Gastrocnemius medialis (tissue), 4 donors: ENCODE measurements around the gene ECE1. TPM values are rescaled to one million over a fixed set of nuclear protein-coding genes. Genes with fewer than 3 reads are reported as not detected.
A peak's percentile ranks its signal among the peaks of the same experiment; 100 is the strongest.

Source experiments
- ATAC-seq, 2 donors: fragments of 150-250 bp; one replicate each; pipeline ENCODE4 v1.9.1; 2016
- DNase-seq, 2 donors: peaks; one replicate each; pipeline ENCODE4 v3.0.0-alpha.2; 2019
- H3K27ac ChIP-seq, 4 donors: fragments of 200-600 bp; sonication (generic); 1 replicate in 1 of 4; 2 replicates in 3 of 4; pipeline ENCODE4 v1.5.1; 2016 to 2018; ENCODE audit warnings: mild to moderate bottlenecking in 2 of 4, moderate library complexity in 1 of 4
- H3K27me3 ChIP-seq, 3 donors: fragments of 200-600 bp; sonication (generic) in 2 of 3; 1 replicate in 1 of 3; 2 replicates in 2 of 3; pipeline versions ENCODE4 v1.5.1 to v1.6.0; 2016 to 2019; ENCODE audit warnings: mild to moderate bottlenecking in 1 of 3, moderate library complexity in 1 of 3
- H3K36me3 ChIP-seq, 2 donors: fragments of 200-600 bp; sonication (generic) in 1 of 2; one replicate each; pipeline ENCODE4 v1.5.1; 2017 to 2018
- H3K4me1 ChIP-seq, 2 donors: fragments of 200-600 bp; sonication (generic) in 1 of 2; one replicate each; pipeline ENCODE4 v1.5.1; 2016 to 2017; ENCODE audit warnings: mild to moderate bottlenecking in 2 of 2
- H3K4me3 ChIP-seq, 4 donors: fragments of 200-600 bp; sonication (generic) in 3 of 4; 1 replicate in 1 of 4; 2 replicates in 3 of 4; pipeline ENCODE4 v1.5.1; 2016 to 2019; ENCODE audit warnings: mild to moderate bottlenecking in 2 of 4
- H3K9me3 ChIP-seq, 3 donors: fragments of 200-600 bp; sonication (generic) in 2 of 3; 1 replicate in 1 of 3; 2 replicates in 2 of 3; pipeline ENCODE4 v1.5.1; 2016 to 2019
- POLR2A ChIP-seq, 2 donors: fragments of 450-650 bp; IDR thresholded peaks; one replicate each; pipeline ENCODE4 v1.6.1; 2017; ENCODE audit warnings: antibody characterized with exemption in 2 of 2, mild to moderate bottlenecking in 2 of 2, moderate library complexity in 2 of 2
- in situ Hi-C, 4 donors: fragments of 200-750 bp; cut with MboI; loops; one replicate each; pipeline versions ENCODE4 v1.15.0 to v1.8.0; 2017; ENCODE audit warnings: low sequenced_read_pairs in 4 of 4
- intact Hi-C: fragments of 100-400 bp; cut with DNase I; formaldehyde crosslinking; loops from one replicate; pipeline ENCODE4 v1.15.1; 2023; ENCODE audit warnings: low total_unique reads
- total RNA-seq, 4 donors: library from RNA; depleted of rRNA; stranded (reverse); fragments of >200 nt; gene quantifications; one replicate each; pipeline versions ENCODE4 v1.1.0 to v1.2.3, GENCODE V29; 2016
- TF ChIP-seq, protein P1 (sequence below), 5 experiments: fragments of 450-650 bp in 3 of 5; fragments of 200-600 bp in 2 of 5; sonication (generic) in 2 of 5; IDR thresholded peaks in 4 of 5; conservative IDR thresholded peaks in 1 of 5; 1 replicate in 4 of 5; 2 replicates in 1 of 5; pipeline ENCODE4 v1.5.1; 2016 to 2019; ENCODE audit warnings: antibody characterized with exemption in 5 of 5, mild to moderate bottlenecking in 3 of 5, moderate library complexity in 3 of 5

The ECE1 gene
- total RNA-seq, 4 donors from 2014 or later = 17.1 to 39.9 (median 26.7) TPM

DNA sequence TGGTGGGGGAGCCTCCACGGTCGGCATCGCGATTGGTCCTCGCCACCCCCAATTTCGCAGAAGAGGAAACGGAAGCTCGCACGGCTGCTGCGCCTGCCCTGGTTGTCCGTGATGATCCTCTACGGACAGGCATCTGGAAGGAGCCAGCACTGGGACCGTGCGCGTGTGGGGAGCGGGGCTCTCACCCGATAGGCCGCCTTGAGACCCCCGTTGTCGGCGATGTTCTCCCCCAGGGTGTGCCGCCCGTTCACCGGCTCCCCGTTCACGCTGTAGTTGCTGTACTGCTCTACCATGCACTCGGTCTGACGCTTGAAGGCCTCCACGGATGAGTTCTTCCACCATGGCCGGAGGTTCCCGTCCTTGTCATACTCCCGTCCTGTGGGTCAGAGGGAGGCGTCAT, 65.2 kb downstream of the ECE1 start:
- intact Hi-C loops (no loop called here), in situ Hi-C loops (loop anchor here in 1 of 4 donors (25.0 kb wide), 1 partner anchor 437 kb away; the partner anchor contains the start of gene RAP1GAP)
- peaks cover 0 to 35% of the 10 kb centered on the region in 2 donors for H3K36me3 ChIP-seq
- H3K4me3 ChIP-seq = no peak overlapping the region
- H3K9me3 ChIP-seq = no peaks in the 10 kb centered on the region
- no peak overlapping the region for H3K27ac ChIP-seq
- ATAC-seq (no peak), DNase-seq (no peak)
- H3K27me3 ChIP-seq = no peaks in the 10 kb centered on the region
- no peaks in the 10 kb centered on the region for H3K4me1 ChIP-seq
- TF ChIP-seq POLR2A (IDR thresholded peaks at IDR 0.05) = no peak
- TF ChIP-seq, protein P1, sequence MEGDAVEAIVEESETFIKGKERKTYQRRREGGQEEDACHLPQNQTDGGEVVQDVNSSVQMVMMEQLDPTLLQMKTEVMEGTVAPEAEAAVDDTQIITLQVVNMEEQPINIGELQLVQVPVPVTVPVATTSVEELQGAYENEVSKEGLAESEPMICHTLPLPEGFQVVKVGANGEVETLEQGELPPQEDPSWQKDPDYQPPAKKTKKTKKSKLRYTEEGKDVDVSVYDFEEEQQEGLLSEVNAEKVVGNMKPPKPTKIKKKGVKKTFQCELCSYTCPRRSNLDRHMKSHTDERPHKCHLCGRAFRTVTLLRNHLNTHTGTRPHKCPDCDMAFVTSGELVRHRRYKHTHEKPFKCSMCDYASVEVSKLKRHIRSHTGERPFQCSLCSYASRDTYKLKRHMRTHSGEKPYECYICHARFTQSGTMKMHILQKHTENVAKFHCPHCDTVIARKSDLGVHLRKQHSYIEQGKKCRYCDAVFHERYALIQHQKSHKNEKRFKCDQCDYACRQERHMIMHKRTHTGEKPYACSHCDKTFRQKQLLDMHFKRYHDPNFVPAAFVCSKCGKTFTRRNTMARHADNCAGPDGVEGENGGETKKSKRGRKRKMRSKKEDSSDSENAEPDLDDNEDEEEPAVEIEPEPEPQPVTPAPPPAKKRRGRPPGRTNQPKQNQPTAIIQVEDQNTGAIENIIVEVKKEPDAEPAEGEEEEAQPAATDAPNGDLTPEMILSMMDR (IDR thresholded peaks at IDR 0.05 in 4 of 5, conservative IDR thresholded peaks at IDR 0.05 in 1 of 5) = no peak

DNA sequence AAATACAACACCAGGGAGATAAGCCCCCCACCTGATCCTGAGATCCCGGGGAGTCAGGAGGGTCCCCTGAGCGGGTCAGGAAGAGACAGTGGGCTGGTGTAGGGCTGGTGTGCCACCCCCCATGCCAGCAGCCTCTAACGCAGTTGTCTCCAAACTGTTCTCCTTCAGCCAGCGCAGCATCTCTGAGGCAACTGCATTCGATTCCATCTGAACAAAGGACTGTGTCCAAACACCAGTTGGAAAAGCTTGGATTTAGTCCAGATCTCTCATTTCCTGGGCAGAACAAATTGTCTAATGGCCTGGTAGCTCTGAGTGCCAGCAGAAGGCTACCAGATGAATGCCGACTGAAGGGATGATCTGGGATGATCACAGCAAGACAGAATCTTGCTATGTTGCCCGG, 69.4 kb downstream of the ECE1 start:
- Histone ChIP-seq H3K4me3 (no peak overlapping the region), H3K9me3 (no peaks in the 10 kb centered on the region), H3K36me3 (peaks cover 0 to 42% of the 10 kb centered on the region in 2 donors), H3K27me3 (no peaks in the 10 kb centered on the region), H3K27ac (no peak overlapping the region), H3K4me1 (no peaks in the 10 kb centered on the region)
- in situ Hi-C loops (no loop called here), intact Hi-C loops (no loop called here)
- no peak for TF ChIP-seq POLR2A (IDR thresholded peaks at IDR 0.05)
- TF ChIP-seq, protein P1 (IDR thresholded peaks at IDR 0.05 in 4 of 5, conservative IDR thresholded peaks at IDR 0.05 in 1 of 5) = no peak
- ATAC-seq = no peak
- DNase-seq = no peak

DNA sequence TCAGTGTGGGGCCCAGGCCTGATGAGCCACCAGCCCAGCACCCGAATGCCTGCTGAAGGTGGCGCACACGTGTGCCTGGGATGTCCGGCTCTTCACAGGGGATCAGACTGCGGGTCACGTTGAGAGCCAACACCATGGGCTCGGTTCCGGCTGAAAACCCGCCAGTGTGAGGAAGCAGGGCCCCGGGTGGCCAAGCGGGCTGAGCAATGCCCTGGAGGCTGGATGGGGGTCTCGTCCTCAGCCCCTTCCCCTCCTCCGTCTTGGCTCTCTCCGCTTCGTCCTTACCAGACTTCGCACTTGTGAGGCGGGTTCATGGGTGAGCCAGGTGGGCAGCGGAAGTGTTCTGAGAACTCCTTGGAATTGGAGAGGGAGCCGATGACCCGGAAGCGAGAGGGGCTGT, 70.6 kb downstream of the ECE1 start:
- TF ChIP-seq POLR2A (IDR thresholded peaks at IDR 0.05) = no peak
- TF ChIP-seq, protein P1 (IDR thresholded peaks at IDR 0.05 in 4 of 5, conservative IDR thresholded peaks at IDR 0.05 in 1 of 5) = no peak
- intact Hi-C loops (no loop called here), in situ Hi-C loops (no loop called here)
- DNase-seq = no peak
- no peak overlapping the region for H3K27ac ChIP-seq
- no peaks in the 10 kb centered on the region for H3K9me3 ChIP-seq
- no peaks in the 10 kb centered on the region for H3K27me3 ChIP-seq
- peaks cover 0 to 32% of the 10 kb centered on the region in 2 donors for H3K36me3 ChIP-seq
- H3K4me3 ChIP-seq = no peak overlapping the region
- H3K4me1 ChIP-seq = no peaks in the 10 kb centered on the region
- no peak for ATAC-seq

DNA sequence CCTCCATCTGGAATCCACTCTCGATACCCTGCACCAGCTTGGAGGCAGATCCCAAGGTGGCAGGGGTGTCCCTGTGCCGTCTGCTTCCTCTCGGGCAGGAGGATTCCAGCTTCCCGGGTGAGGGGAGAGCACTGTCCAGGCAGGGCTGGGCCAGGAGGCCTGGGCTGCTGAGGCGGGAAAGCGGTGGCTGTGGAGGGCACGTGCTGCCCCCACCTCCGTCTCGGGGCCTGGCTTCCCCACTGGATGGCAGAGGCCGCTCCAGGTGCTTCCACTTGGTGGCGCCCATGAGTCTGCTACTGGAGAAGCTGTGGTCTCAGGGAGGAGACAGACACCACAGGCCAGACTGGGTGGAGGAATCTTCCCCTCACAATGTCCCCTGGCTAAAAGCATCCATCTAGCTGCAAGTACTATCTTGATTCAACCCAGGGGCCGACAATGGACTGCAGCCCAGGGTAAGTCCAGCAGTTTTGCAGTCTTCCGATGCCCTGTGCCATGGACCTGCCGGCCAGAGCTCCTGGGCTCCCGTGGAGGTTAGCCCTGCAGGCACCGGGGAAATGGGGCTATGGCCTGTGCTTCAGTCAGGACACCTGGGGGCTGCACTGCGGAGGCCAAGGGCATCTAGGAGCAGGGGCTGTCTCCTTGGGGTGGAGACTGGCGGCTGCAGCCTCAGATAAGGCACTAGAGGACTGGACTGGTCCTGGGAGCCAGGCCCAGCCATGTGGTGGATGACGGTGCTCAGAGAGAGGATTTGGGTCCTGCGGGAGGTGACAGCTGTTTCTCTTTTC, 72.3 kb downstream of the ECE1 start:
- no peak for DNase-seq
- in situ Hi-C loops = no loop called here
- Histone ChIP-seq H3K4me1 (no peaks in the 10 kb centered on the region), H3K36me3 (peaks cover 0 to 21% of the 10 kb centered on the region in 2 donors), H3K9me3 (no peaks in the 10 kb centered on the region), H3K27ac (no peak overlapping the region), H3K27me3 (no peaks in the 10 kb centered on the region), H3K4me3 (no peak overlapping the region)
- ATAC-seq = peak in 1 of 2 donors; percentile 18
- intact Hi-C loops = no loop called here
- TF ChIP-seq POLR2A (IDR thresholded peaks at IDR 0.05) = no peak
- TF ChIP-seq, protein P1 (IDR thresholded peaks at IDR 0.05 in 4 of 5, conservative IDR thresholded peaks at IDR 0.05 in 1 of 5) = peak in 1 of 5 experiments; percentile 18
